Measurements from ENCODE around the gene ATP2B1.

Gene ATP2B1

GRCh38 chr12:89642959-89643358, 65.7 kb downstream of the ATP2B1 start:
- TF ChIP-seq CTCF (IDR thresholded peaks at IDR 0.05; ENCODE audit: low read depth, low read length): no peak
- no peak for DNase-seq (ENCODE audit: low read depth in 2 of 2)
- H3K4me3 ChIP-seq (replicated peaks in 1 of 2; ENCODE audit: low read depth in 2 of 2, low read length in 2 of 2): no peak overlapping the region

GRCh38 chr12:89636776-89637160, 71.9 kb downstream of the ATP2B1 start:
- H3K4me3 ChIP-seq (replicated peaks in 1 of 2; ENCODE audit: low read depth in 2 of 2, low read length in 2 of 2): no peak overlapping the region
- peak in 1 of 2 donors; percentile 22 for DNase-seq (ENCODE audit: low read depth in 2 of 2)
- no peak for TF ChIP-seq CTCF (IDR thresholded peaks at IDR 0.05; ENCODE audit: low read depth, low read length)

- no peak overlapping the region for H3K4me3 ChIP-seq (replicated peaks in 1 of 2; ENCODE audit: low read depth in 2 of 2, low read length in 2 of 2)
- no peak for TF ChIP-seq CTCF (IDR thresholded peaks at IDR 0.05; ENCODE audit: low read depth, low read length)
- peak in 1 of 2 donors; percentile 67 for DNase-seq (ENCODE audit: low read depth in 2 of 2)
These were observed 72.4 kb downstream of the ATP2B1 start for GRCh38 chr12:89636052-89636775.

- TF ChIP-seq CTCF (IDR thresholded peaks at IDR 0.05; ENCODE audit: low read depth, low read length): no peak
- no peak for DNase-seq (ENCODE audit: low read depth in 2 of 2)
- H3K4me3 ChIP-seq (replicated peaks in 1 of 2; ENCODE audit: low read depth in 2 of 2, low read length in 2 of 2): no peak overlapping the region
These were observed 74.1 kb downstream of the ATP2B1 start for GRCh38 chr12:89634508-89634907.

GRCh38 chr12:89632778-89633177, 75.9 kb downstream of the ATP2B1 start:
- TF ChIP-seq CTCF (IDR thresholded peaks at IDR 0.05; ENCODE audit: low read depth, low read length): no peak
- H3K4me3 ChIP-seq (replicated peaks in 1 of 2; ENCODE audit: low read depth in 2 of 2, low read length in 2 of 2): no peak overlapping the region
- no peak for DNase-seq (ENCODE audit: low read depth in 2 of 2)

- TF ChIP-seq CTCF (IDR thresholded peaks at IDR 0.05; ENCODE audit: low read depth, low read length): no peak
- DNase-seq (ENCODE audit: low read depth in 2 of 2): peak; percentile 11 to 23
- H3K4me3 ChIP-seq (replicated peaks in 1 of 2; ENCODE audit: low read depth in 2 of 2, low read length in 2 of 2): no peak overlapping the region
These were observed 86.5 kb downstream of the ATP2B1 start for GRCh38 chr12:89622115-89622514.

GRCh38 chr12:89621521-89621920, 87.1 kb downstream of the ATP2B1 start:
- no peak overlapping the region for H3K4me3 ChIP-seq (replicated peaks in 1 of 2; ENCODE audit: low read depth in 2 of 2, low read length in 2 of 2)
- no peak for TF ChIP-seq CTCF (IDR thresholded peaks at IDR 0.05; ENCODE audit: low read depth, low read length)
- DNase-seq (ENCODE audit: low read depth in 2 of 2): peak in 1 of 2 donors; percentile 55

Data from cardiac fibroblast (primary cell).